Measurements from ENCODE around the gene MAN2A2.

GRCh38 chr15:90934949-90935751 is 32.0 kb downstream of the MAN2A2 start, which contains the start of gene UNC45A:
- TF ChIP-seq CTCF (conservative IDR thresholded peaks at IDR 0.05) (no peak), ZFX (IDR thresholded peaks at IDR 0.05) (peak; percentile 85; the same call in 1 of the 2 replicates)

All from C4-2B (cell line).